SK-N-SH (cell line): ENCODE results near the gene NUDT14. TPM values are rescaled to one million over a fixed set of nuclear protein-coding genes. Genes with fewer than 3 reads are reported as not detected.
A peak's percentile ranks its signal among the peaks of the same experiment; 100 is the strongest.

ENCODE experiments used
- CTCF ChIA-PET: fragments of 300-600, 350-600 bp; formaldehyde crosslinking; extraction: SDS; loops from one replicate; lab custom pipeline; 2021; lab: Yijun Ruan, JAX
- POLR2A ChIA-PET: fragments of 350-600 bp; sonication (Branson Sonifier 250); formaldehyde crosslinking; extraction: SDS; loops from one replicate; lab custom pipeline; 2020; ENCODE audit warnings: antibody characterized with exemption, inconsistent platforms; lab: Yijun Ruan, JAX
- DNase-seq: peaks from one replicate; pipeline ENCODE4 v3.0.0; 2012
- H2AFZ ChIP-seq: fragments of 200-600 bp; sonication (generic); 2 replicates; pipeline ENCODE4 v1.8.1; 2016; ENCODE audit warnings: antibody characterized with exemption, mild to moderate bottlenecking, low read depth
- H3F3A ChIP-seq: fragments of 200-600 bp; sonication (generic); replicated peaks from 2 replicates; pipeline ENCODE3; 2016; ENCODE audit warnings: antibody characterized with exemption, mild to moderate bottlenecking; ENCODE audit not compliant: insufficient read depth
- H3K27ac ChIP-seq, 2 experiments: fragments of 200-500 bp in 1 of 2; fragments of 200-600 bp in 1 of 2; sonication (Bioruptor generic) in 1 of 2; sonication (generic), shearing (Covaris generic) in 1 of 2; 2 replicates each; pipeline versions ENCODE4 v1.5.1 to v1.6.1; 2014 to 2016; ENCODE audit warnings: low read depth in 2 of 2, inconsistent platforms in 1 of 2, low read length in 1 of 2, mild to moderate bottlenecking in 1 of 2, mixed read lengths in 1 of 2
- H3K27me3 ChIP-seq: fragments of 200-600 bp; sonication (generic), shearing (Covaris generic); 2 replicates; pipeline ENCODE4 v1.6.1; 2016; ENCODE audit warnings: mixed run types; ENCODE audit not compliant: insufficient read depth
- H3K36me3 ChIP-seq, 2 experiments: fragments of 200-500 bp in 1 of 2; fragments of 200-600 bp in 1 of 2; sonication (Bioruptor generic) in 1 of 2; sonication (generic) in 1 of 2; replicated peaks in 1 of 2; 2 replicates each; pipeline versions ENCODE3 to v1.5.1; 2014 to 2016; ENCODE audit warnings: low read length in 1 of 2, mild to moderate bottlenecking in 1 of 2; ENCODE audit not compliant: insufficient read depth in 2 of 2, control insufficient read depth in 1 of 2
- H3K4me1 ChIP-seq, 2 experiments: fragments of 200-500 bp in 1 of 2; fragments of 200-600 bp in 1 of 2; sonication (Bioruptor generic) in 1 of 2; sonication (generic), shearing (Covaris generic) in 1 of 2; 2 replicates each; pipeline versions ENCODE4 v1.5.1 to v1.6.1; 2014 to 2016; ENCODE audit warnings: low read depth in 1 of 2, low read length in 1 of 2, mixed run types in 1 of 2; ENCODE audit not compliant: insufficient read depth in 2 of 2, control insufficient read depth in 1 of 2
- H3K4me2 ChIP-seq: fragments of 200-600 bp; sonication (generic), shearing (Covaris generic); 2 replicates; pipeline ENCODE4 v1.6.1; 2017; ENCODE audit warnings: mixed run types
- H3K4me3 ChIP-seq, 2 experiments: fragments of 200-500 bp in 1 of 2; fragments of 200-600 bp in 1 of 2; sonication (Bioruptor generic) in 1 of 2; sonication (generic), shearing (Covaris generic) in 1 of 2; 2 replicates each; pipeline versions ENCODE4 v1.5.1 to v1.8.1; 2014 to 2016; ENCODE audit warnings: low read depth in 2 of 2, inconsistent platforms in 1 of 2, low read length in 1 of 2, mild to moderate bottlenecking in 1 of 2, mixed read lengths in 1 of 2, moderate library complexity in 1 of 2
- H3K79me2 ChIP-seq: fragments of 200-600 bp; sonication (generic); 2 replicates; pipeline ENCODE4 v1.8.1; 2017; ENCODE audit warnings: mild to moderate bottlenecking; ENCODE audit not compliant: insufficient read depth
- H3K9ac ChIP-seq: fragments of 200-600 bp; sonication (generic); 2 replicates; pipeline ENCODE4 v1.6.1; 2017; ENCODE audit warnings: mixed run types
- H3K9me2 ChIP-seq: fragments of 200-600 bp; sonication (generic); 2 replicates; pipeline ENCODE4 v1.6.1; 2017; ENCODE audit warnings: mixed run types
- H3K9me3 ChIP-seq: fragments of 200-600 bp; sonication (generic); 2 replicates; pipeline ENCODE4 v1.6.1; 2017; ENCODE audit warnings: mixed run types, mild to moderate bottlenecking, moderate library complexity
- H4K20me1 ChIP-seq: fragments of 200-600 bp; sonication (generic); 2 replicates; pipeline ENCODE4 v1.6.1; 2017; ENCODE audit warnings: mild to moderate bottlenecking, mixed run types; ENCODE audit not compliant: insufficient read depth
- FOSL2 ChIP-seq: IDR thresholded peaks from 2 replicates; pipeline ENCODE4 v1.4.0; 2012; ENCODE audit warnings: low read depth, mild to moderate bottlenecking, moderate library complexity, borderline replicate concordance
- FOXJ3 ChIP-seq: sonication (generic); formaldehyde crosslinking; IDR thresholded peaks from 2 replicates; pipeline ENCODE4 v1.5.1; 2020; ENCODE audit warnings: mild to moderate bottlenecking, missing genetic modification reagents
- GATA2 ChIP-seq: sonication (generic); formaldehyde crosslinking; IDR thresholded peaks from 2 replicates; pipeline ENCODE4 v1.5.0; 2020; ENCODE audit warnings: mild to moderate bottlenecking, missing genetic modification reagents
- JUND ChIP-seq: IDR thresholded peaks from 2 replicates; pipeline ENCODE4 v1.4.0; 2012
- MXI1 ChIP-seq: IDR thresholded peaks from 2 replicates; pipeline ENCODE4 v1.6.1; 2012; ENCODE audit warnings: mild to moderate bottlenecking, low read depth, low read length, improper control_type of control experiment
- NRF1 ChIP-seq: IDR thresholded peaks from 2 replicates; pipeline ENCODE4 v1.6.1; 2012; ENCODE audit warnings: low read depth, mild to moderate bottlenecking, low read length
- RAD21 ChIP-seq: IDR thresholded peaks from 2 replicates; pipeline ENCODE4 v1.6.1; 2012; ENCODE audit warnings: mild to moderate bottlenecking, low read length
- RCOR1 ChIP-seq: fragments of 150-350 bp; IDR thresholded peaks from 2 replicates; pipeline ENCODE4 v1.6.1; 2017; ENCODE audit warnings: antibody characterized with exemption, low read length
- RXRA ChIP-seq: IDR thresholded peaks from 2 replicates; pipeline ENCODE4 v1.4.0; 2012; ENCODE audit warnings: low read depth, mild to moderate bottlenecking, borderline replicate concordance
- SIN3A ChIP-seq: IDR thresholded peaks from 2 replicates; pipeline ENCODE4 v1.6.1; 2012; ENCODE audit warnings: low read depth, mild to moderate bottlenecking, low read length, moderate library complexity, borderline replicate concordance
- TAF1 ChIP-seq: IDR thresholded peaks from 2 replicates; pipeline ENCODE4 v1.6.1; 2012; ENCODE audit warnings: low read depth, mild to moderate bottlenecking, low read length, moderate library complexity, borderline replicate concordance
- WGBS: methylation state at CpG from one replicate; pipeline ENCODE4 v1.1.6; 2017; ENCODE audit warnings: low lambda C conversion rate; 5-methylcytosine and 5-hydroxymethylcytosine counted together
- polyA plus RNA-seq, 3 experiments: library from polyadenylated mRNA; depleted of rRNA; stranded (reverse); fragments of >200 nt; gene quantifications; 2 replicates each; pipeline ENCODE4 v1.2.3, GENCODE V29; 2012
- TF ChIP-seq, protein P1 (sequence below): IDR thresholded peaks from 2 replicates; pipeline ENCODE4 v1.4.0; 2012; ENCODE audit warnings: low read depth, borderline replicate concordance
- TF ChIP-seq, protein P2 (sequence below): IDR thresholded peaks from 2 replicates; pipeline ENCODE4 v1.6.1; 2012; ENCODE audit warnings: mild to moderate bottlenecking, low read depth, low read length, moderate library complexity
- TF ChIP-seq, protein P3 (sequence below): IDR thresholded peaks from 2 replicates; pipeline ENCODE4 v1.4.0; 2012; ENCODE audit warnings: low read depth

NUDT14 gene
- polyA plus RNA-seq, 1 of the 3 experiments (the other 2 are of a cell fraction), result 18.4 TPM

DNA sequence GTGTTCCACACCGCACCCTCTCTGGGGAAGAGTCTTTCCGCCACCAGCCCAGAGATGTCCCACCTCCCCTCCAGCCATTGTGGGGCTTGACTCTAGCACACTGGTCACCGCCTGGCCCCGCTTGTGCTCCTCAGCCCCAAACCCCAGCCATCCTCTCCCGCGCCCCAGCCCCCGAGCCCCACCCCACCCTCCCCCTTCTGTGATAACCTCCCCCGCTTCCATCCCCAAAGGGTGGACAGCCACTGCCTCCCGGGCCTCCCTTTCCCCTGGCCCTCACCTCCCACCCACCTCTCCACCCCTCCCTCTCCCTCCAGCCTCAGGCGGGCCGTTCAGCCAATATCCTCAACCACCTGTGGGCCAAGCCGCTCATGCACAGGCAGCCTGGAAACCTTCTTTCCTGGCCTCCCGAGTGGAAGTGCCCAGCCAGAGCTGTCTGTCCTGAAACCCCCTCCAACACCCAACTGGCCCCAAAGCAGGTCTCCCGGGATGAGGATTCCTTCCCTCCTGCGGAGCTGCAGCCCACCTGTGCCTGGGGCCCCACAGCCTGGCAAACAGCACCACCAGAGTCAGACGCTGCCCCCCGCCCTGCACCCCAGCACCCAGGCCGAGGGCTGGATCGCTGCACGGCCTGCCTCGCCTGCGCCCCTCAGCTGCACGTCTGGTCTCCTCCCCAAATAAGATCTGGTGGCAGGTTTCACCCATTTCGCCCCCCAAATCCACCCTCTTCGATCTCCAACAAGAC is 27.1 kb upstream of the NUDT14 start:
- H3F3A ChIP-seq, result no peaks in the 10 kb centered on the region
- ChIA-PET POLR2A (no interaction called here), CTCF (interaction anchor here (1.1 to 1.7 kb wide), 5 partner anchors 35 to 162 kb away, joined by 3 to 5 read pairs (median 4); no protein-coding TSS in a partner anchor)

DNA sequence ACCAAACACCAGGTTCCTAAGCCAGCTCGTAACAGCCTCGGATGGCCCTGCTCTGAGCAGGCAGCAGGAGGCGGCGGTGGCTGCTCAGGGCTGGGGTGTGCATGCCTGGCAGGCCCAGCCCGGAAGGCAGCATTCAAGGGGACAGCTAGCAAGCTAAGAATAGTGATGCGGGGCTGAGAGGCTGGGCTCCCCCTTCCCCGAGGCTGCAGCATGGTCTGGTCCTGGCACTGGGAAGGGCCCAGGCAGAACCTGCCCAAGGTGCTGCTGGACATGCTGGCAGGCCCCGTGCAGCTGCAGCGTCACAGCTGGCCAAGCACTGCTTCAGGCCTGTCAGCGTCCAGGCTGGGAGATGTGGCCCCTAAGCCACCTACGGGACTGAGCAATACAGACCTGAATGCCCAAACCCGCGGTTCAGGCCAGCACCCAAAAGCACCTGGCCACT is 26.4 kb upstream of the NUDT14 start:
- H3K9ac ChIP-seq, result no peak overlapping the region

More for the DNA sequence above, 27.1 kb upstream of the NUDT14 start:
- peaks cover 0 to 97% of the 10 kb centered on the region in 2 experiments; a peak in 1 of 4 replicates for H3K4me1 ChIP-seq
- peak overlapping the region in 1 of 2 experiments; percentile 87; a peak in 2 of 4 replicates for H3K27ac ChIP-seq
- no peaks in the 10 kb centered on the region for H3K27me3 ChIP-seq
- WGBS, result 93% methylated on average over 22 of the region's 25 CpGs
- no peaks in the 10 kb centered on the region for H4K20me1 ChIP-seq
- TF ChIP-seq NRF1 (no peak), JUND (no peak)
- no peak overlapping the region for H3K9ac ChIP-seq
- no peaks in the 10 kb centered on the region for H3K79me2 ChIP-seq
- peaks cover 0 to 14% of the 10 kb centered on the region in 2 experiments for H3K36me3 ChIP-seq
- DNase-seq, result no peak
- no peak overlapping the region for H2AFZ ChIP-seq
- no peaks in the 10 kb centered on the region for H3K9me3 ChIP-seq
- no peak overlapping the region for H3K4me3 ChIP-seq
- H3K9me2 ChIP-seq, result no peaks in the 10 kb centered on the region
- H3K4me2 ChIP-seq, result no peak overlapping the region

DNA sequence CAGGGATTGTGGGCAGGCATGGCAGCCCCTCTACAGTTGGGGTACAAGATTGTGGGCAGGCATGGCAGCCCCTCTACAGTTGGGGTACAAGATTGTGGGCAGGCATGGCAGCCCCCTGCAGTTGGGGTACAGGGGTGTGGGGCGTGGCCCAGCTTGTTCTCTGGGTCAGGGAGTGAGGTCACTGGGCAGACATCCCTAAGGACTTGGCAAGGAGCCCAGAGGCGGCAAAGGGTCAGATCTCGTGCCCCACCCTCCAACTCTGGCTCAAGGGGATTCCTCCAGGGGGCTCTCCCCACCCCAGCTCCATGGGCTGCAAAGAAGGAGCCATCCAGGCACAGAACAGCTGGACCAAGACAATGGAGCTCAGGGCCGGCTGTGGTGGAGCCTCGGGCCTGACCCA is 25.8 kb upstream of the NUDT14 start:
- CTCF ChIA-PET, result interaction anchor here (0.7 to 2.4 kb wide), 9 partner anchors 12 to 161 kb away, joined by 3 to 10 read pairs (median 4); partner anchors contain the start of gene BTBD6
- WGBS, result 80% methylated on average over 2 of the region's 5 CpGs
- H3K4me3 ChIP-seq, result no peak overlapping the region
- no peaks in the 10 kb centered on the region for H3K9me2 ChIP-seq
- H3K9me3 ChIP-seq, result no peaks in the 10 kb centered on the region
- no peak overlapping the region for H2AFZ ChIP-seq
- H3K9ac ChIP-seq, result no peak overlapping the region
- H4K20me1 ChIP-seq, result no peaks in the 10 kb centered on the region
- H3K4me2 ChIP-seq, result no peak overlapping the region
- peaks cover 0 to 96% of the 10 kb centered on the region in 2 experiments; a peak in 1 of 4 replicates for H3K4me1 ChIP-seq
- POLR2A ChIA-PET, result no interaction called here
- no peaks in the 10 kb centered on the region for H3K79me2 ChIP-seq
- H3K36me3 ChIP-seq, result peaks cover 0 to 10% of the 10 kb centered on the region in 2 experiments
- no peak for DNase-seq
- H3K27ac ChIP-seq, result peak overlapping the region in 1 of 2 experiments; percentile 22; a peak in 1 of 4 replicates
- no peaks in the 10 kb centered on the region for H3K27me3 ChIP-seq
- no peaks in the 10 kb centered on the region for H3F3A ChIP-seq
- TF ChIP-seq FOXJ3 (CRISPR knock-in tag) (no peak), RXRA (no peak), MXI1 (no peak), RCOR1 (no peak), NRF1 (no peak), TAF1 (no peak), FOSL2 (no peak), GATA2 (no peak), SIN3A (no peak)
- TF ChIP-seq, protein P1, sequence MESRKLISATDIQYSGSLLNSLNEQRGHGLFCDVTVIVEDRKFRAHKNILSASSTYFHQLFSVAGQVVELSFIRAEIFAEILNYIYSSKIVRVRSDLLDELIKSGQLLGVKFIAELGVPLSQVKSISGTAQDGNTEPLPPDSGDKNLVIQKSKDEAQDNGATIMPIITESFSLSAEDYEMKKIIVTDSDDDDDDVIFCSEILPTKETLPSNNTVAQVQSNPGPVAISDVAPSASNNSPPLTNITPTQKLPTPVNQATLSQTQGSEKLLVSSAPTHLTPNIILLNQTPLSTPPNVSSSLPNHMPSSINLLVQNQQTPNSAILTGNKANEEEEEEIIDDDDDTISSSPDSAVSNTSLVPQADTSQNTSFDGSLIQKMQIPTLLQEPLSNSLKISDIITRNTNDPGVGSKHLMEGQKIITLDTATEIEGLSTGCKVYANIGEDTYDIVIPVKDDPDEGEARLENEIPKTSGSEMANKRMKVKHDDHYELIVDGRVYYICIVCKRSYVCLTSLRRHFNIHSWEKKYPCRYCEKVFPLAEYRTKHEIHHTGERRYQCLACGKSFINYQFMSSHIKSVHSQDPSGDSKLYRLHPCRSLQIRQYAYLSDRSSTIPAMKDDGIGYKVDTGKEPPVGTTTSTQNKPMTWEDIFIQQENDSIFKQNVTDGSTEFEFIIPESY, result no peak
- TF ChIP-seq, protein P2, sequence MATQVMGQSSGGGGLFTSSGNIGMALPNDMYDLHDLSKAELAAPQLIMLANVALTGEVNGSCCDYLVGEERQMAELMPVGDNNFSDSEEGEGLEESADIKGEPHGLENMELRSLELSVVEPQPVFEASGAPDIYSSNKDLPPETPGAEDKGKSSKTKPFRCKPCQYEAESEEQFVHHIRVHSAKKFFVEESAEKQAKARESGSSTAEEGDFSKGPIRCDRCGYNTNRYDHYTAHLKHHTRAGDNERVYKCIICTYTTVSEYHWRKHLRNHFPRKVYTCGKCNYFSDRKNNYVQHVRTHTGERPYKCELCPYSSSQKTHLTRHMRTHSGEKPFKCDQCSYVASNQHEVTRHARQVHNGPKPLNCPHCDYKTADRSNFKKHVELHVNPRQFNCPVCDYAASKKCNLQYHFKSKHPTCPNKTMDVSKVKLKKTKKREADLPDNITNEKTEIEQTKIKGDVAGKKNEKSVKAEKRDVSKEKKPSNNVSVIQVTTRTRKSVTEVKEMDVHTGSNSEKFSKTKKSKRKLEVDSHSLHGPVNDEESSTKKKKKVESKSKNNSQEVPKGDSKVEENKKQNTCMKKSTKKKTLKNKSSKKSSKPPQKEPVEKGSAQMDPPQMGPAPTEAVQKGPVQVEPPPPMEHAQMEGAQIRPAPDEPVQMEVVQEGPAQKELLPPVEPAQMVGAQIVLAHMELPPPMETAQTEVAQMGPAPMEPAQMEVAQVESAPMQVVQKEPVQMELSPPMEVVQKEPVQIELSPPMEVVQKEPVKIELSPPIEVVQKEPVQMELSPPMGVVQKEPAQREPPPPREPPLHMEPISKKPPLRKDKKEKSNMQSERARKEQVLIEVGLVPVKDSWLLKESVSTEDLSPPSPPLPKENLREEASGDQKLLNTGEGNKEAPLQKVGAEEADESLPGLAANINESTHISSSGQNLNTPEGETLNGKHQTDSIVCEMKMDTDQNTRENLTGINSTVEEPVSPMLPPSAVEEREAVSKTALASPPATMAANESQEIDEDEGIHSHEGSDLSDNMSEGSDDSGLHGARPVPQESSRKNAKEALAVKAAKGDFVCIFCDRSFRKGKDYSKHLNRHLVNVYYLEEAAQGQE, result no peak
- TF ChIP-seq, protein P3, sequence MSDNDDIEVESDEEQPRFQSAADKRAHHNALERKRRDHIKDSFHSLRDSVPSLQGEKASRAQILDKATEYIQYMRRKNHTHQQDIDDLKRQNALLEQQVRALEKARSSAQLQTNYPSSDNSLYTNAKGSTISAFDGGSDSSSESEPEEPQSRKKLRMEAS, result no peak

More for the DNA sequence above, 26.4 kb upstream of the NUDT14 start:
- H3K27ac ChIP-seq, result peak overlapping the region in 1 of 2 experiments; percentile 20; a peak in 1 of 4 replicates
- no peak overlapping the region for H3K4me3 ChIP-seq
- TF ChIP-seq MXI1 (no peak), RAD21 (0 out of 2 replicates have a peak, but pooled peaks have one; percentile 3)
- no peaks in the 10 kb centered on the region for H3F3A ChIP-seq
- no peak for DNase-seq
- no peak overlapping the region for H3K4me2 ChIP-seq
- no peaks in the 10 kb centered on the region for H4K20me1 ChIP-seq
- POLR2A ChIA-PET, result no interaction called here
- H3K27me3 ChIP-seq, result no peaks in the 10 kb centered on the region
- H3K9me3 ChIP-seq, result no peaks in the 10 kb centered on the region
- CTCF ChIA-PET, result interaction anchor here (0.7 to 2.4 kb wide), 8 partner anchors 12 to 162 kb away, joined by 3 to 10 read pairs (median 4); no protein-coding TSS in a partner anchor
- no peaks in the 10 kb centered on the region for H3K9me2 ChIP-seq
- peaks cover 0 to 10% of the 10 kb centered on the region in 2 experiments for H3K36me3 ChIP-seq
- H2AFZ ChIP-seq, result no peak overlapping the region
- peaks cover 0 to 96% of the 10 kb centered on the region in 2 experiments; a peak in 1 of 4 replicates for H3K4me1 ChIP-seq
- no peaks in the 10 kb centered on the region for H3K79me2 ChIP-seq
- 94% methylated on average over 8 of the region's 13 CpGs for WGBS
